ENCODE results near the gene GSG1L2. TPM values are rescaled to one million over a fixed set of nuclear protein-coding genes. Genes with fewer than 3 reads are reported as not detected.

The GSG1L2 gene
- total RNA-seq, 1 donor from 2014 or later = not detected

DNA sequence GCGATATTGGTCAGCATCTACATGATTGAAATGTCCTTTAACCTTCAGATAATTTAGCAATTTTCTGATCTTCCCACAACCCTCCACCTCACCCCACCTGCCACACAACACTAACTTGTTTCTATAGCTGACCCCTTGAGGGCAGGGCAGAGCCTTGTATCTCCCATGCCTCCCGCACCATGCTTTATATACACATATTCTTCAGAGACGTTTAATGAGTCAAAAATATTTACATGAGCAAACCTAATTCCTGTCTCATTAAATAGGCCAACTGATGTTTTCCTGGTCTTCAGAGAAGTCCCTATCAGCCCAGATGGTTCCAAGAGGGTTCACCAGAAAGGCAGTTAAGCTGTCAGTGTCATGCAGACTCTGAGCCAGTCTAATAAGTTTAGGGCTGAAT, 23.9 kb downstream of the GSG1L2 start:
- DNase-seq (ENCODE audit: low read depth) (no peak), FAIRE-seq (no peak)
- Histone ChIP-seq H3K4me2 (ENCODE audit: low read length) (no peak overlapping the region), H3K4me3 (ENCODE audit: insufficient read depth, low read depth, low read length) (no peak overlapping the region), H3K27ac (ENCODE audit: low read depth, low read length) (no peak overlapping the region), H3K9me3 (ENCODE audit: insufficient read depth, low read depth, low read length) (no peaks in the 10 kb centered on the region), H3K27me3 (ENCODE audit: insufficient read depth, low read length) (no peaks in the 10 kb centered on the region), H3K9ac (ENCODE audit: low read length) (no peak overlapping the region), H4K20me1 (ENCODE audit: insufficient read depth, low read length) (no peaks in the 10 kb centered on the region), H3K79me2 (ENCODE audit: insufficient read depth, low read length) (no peaks in the 10 kb centered on the region), H3K4me1 (ENCODE audit: insufficient read depth, low read length) (no peaks in the 10 kb centered on the region), H3K36me3 (ENCODE audit: insufficient read depth, low read length) (no peaks in the 10 kb centered on the region), H2AFZ (ENCODE audit: low read depth, low read length) (no peak overlapping the region)
- Mint-ChIP-seq H3K4me3 (ENCODE audit: unreplicated experiment) (no peak overlapping the region), H3K9me3 (ENCODE audit: unreplicated experiment) (no peaks in the 10 kb centered on the region), H3K27ac (ENCODE audit: unreplicated experiment) (no peak overlapping the region), H3K27me3 (ENCODE audit: low read depth, unreplicated experiment) (peaks cover 12% of the 10 kb centered on the region), H3K36me3 (ENCODE audit: low read depth, unreplicated experiment) (no peaks in the 10 kb centered on the region), H3K4me1 (ENCODE audit: low read depth, unreplicated experiment) (no peaks in the 10 kb centered on the region)
- TF ChIP-seq EZH2 (IDR thresholded peaks at IDR 0.05; ENCODE audit: insufficient read depth, low read length) = no peak
- TF ChIP-seq, protein P1, sequence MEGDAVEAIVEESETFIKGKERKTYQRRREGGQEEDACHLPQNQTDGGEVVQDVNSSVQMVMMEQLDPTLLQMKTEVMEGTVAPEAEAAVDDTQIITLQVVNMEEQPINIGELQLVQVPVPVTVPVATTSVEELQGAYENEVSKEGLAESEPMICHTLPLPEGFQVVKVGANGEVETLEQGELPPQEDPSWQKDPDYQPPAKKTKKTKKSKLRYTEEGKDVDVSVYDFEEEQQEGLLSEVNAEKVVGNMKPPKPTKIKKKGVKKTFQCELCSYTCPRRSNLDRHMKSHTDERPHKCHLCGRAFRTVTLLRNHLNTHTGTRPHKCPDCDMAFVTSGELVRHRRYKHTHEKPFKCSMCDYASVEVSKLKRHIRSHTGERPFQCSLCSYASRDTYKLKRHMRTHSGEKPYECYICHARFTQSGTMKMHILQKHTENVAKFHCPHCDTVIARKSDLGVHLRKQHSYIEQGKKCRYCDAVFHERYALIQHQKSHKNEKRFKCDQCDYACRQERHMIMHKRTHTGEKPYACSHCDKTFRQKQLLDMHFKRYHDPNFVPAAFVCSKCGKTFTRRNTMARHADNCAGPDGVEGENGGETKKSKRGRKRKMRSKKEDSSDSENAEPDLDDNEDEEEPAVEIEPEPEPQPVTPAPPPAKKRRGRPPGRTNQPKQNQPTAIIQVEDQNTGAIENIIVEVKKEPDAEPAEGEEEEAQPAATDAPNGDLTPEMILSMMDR (IDR thresholded peaks at IDR 0.05; ENCODE audit: insufficient read depth, low read depth, low read length) = no peak

DNA sequence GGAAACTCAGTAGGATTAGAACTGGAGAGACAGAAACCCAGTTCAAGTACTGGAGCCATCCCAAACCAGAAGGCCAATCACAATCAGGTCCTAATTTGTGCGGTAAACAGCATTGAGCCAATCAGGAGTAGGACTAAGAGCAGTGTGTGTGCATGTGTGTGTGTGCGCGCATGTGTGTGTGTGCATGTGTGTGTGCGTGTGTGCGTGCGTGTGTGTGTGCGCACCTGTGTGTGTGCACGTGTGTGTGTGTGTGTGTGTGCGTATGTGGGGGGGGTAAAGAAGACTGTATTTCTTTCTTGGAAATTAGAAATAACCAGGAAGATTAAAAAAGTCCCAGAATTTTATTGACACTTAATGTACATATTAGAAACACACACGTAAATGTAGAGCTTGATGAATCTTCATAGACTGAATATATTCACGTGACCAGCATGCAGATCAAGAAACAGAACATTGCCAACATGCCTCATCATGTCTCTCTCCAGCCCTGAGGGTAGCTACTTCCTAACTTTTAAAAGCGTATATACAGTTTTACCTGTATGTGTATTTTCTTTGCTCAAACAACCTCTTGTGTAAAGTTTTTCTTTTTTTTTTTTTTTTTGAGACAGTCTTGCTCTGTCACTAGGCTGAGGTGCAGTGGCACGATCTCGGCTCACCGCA, 29.6 kb downstream of the GSG1L2 start:
- no peak overlapping the region for H3K4me3 Mint-ChIP-seq (ENCODE audit: unreplicated experiment)
- Histone ChIP-seq H3K4me2 (ENCODE audit: low read length) (no peak overlapping the region), H3K79me2 (ENCODE audit: insufficient read depth, low read length) (no peaks in the 10 kb centered on the region), H3K4me3 (ENCODE audit: insufficient read depth, low read depth, low read length) (no peak overlapping the region), H3K9ac (ENCODE audit: low read length) (no peak overlapping the region), H3K27me3 (ENCODE audit: insufficient read depth, low read length) (peaks cover 2% of the 10 kb centered on the region), H2AFZ (ENCODE audit: low read depth, low read length) (no peak overlapping the region), H3K4me1 (ENCODE audit: insufficient read depth, low read length) (no peaks in the 10 kb centered on the region), H3K27ac (ENCODE audit: low read depth, low read length) (no peak overlapping the region), H3K36me3 (ENCODE audit: insufficient read depth, low read length) (no peaks in the 10 kb centered on the region), H3K9me3 (ENCODE audit: insufficient read depth, low read depth, low read length) (no peaks in the 10 kb centered on the region), H4K20me1 (ENCODE audit: insufficient read depth, low read length) (no peaks in the 10 kb centered on the region)
- H3K4me1 Mint-ChIP-seq (ENCODE audit: low read depth, unreplicated experiment) = no peaks in the 10 kb centered on the region
- H3K27me3 Mint-ChIP-seq (ENCODE audit: low read depth, unreplicated experiment) = peaks cover 29% of the 10 kb centered on the region
- no peak for FAIRE-seq
- H3K9me3 Mint-ChIP-seq (ENCODE audit: unreplicated experiment) = no peaks in the 10 kb centered on the region
- no peaks in the 10 kb centered on the region for H3K36me3 Mint-ChIP-seq (ENCODE audit: low read depth, unreplicated experiment)
- TF ChIP-seq, protein P1 (IDR thresholded peaks at IDR 0.05; ENCODE audit: insufficient read depth, low read depth, low read length) = no peak
- no peak for TF ChIP-seq EZH2 (IDR thresholded peaks at IDR 0.05; ENCODE audit: insufficient read depth, low read length)
- DNase-seq (ENCODE audit: low read depth) = no peak
- no peak overlapping the region for H3K27ac Mint-ChIP-seq (ENCODE audit: unreplicated experiment)
